ENCODE measurements around the gene KLHL35.

KLHL35 gene

GRCh38 chr11:75462117-75462653 is 29.2 kb upstream of the KLHL35 start:
- Histone ChIP-seq H4K20me1 (ENCODE audit: control insufficient read depth, insufficient read depth, low read depth, low read length) (no peaks in the 10 kb centered on the region), H3K36me3 (ENCODE audit: control insufficient read depth, low read length) (no peaks in the 10 kb centered on the region), H3K4me3 (ENCODE audit: low read length) (no peak overlapping the region), H3K79me2 (ENCODE audit: control insufficient read depth, low read length) (no peaks in the 10 kb centered on the region), H3K9me2 (replicated peaks; ENCODE audit: control insufficient read depth, low read length) (no peaks in the 10 kb centered on the region), H3K27me3 (ENCODE audit: control insufficient read depth, low read length) (no peaks in the 10 kb centered on the region), H3F3A (ENCODE audit: control insufficient read depth, insufficient read depth) (no peaks in the 10 kb centered on the region), H3K27ac (ENCODE audit: low read depth, low read length) (no peak overlapping the region), H3K4me1 (ENCODE audit: control insufficient read depth, low read length) (no peaks in the 10 kb centered on the region), H3K9me3 (ENCODE audit: control insufficient read depth, insufficient read depth, low read length) (no peaks in the 10 kb centered on the region), H3K4me2 (ENCODE audit: low read length) (no peak overlapping the region)
- TF ChIP-seq CTCF (IDR thresholded peaks at IDR 0.05; ENCODE audit: low read depth, low read length, poor library complexity, severe bottlenecking) = no peak
- no peak for TF ChIP-seq EZH2phosphoT487 (IDR thresholded peaks at IDR 0.05; ENCODE audit: borderline replicate concordance, low read length)

GRCh38 chr11:75461151-75461550 is 28.1 kb upstream of the KLHL35 start:
- no peaks in the 10 kb centered on the region for H3K79me2 ChIP-seq (ENCODE audit: control insufficient read depth, low read length)
- no peak overlapping the region for H3K4me3 ChIP-seq (ENCODE audit: low read length)
- H3K27ac ChIP-seq (ENCODE audit: low read depth, low read length) = no peak overlapping the region
- no peaks in the 10 kb centered on the region for H3K9me2 ChIP-seq (replicated peaks; ENCODE audit: control insufficient read depth, low read length)
- H3K4me1 ChIP-seq (ENCODE audit: control insufficient read depth, low read length) = no peaks in the 10 kb centered on the region
- no peak overlapping the region for H3K4me2 ChIP-seq (ENCODE audit: low read length)
- no peaks in the 10 kb centered on the region for H4K20me1 ChIP-seq (ENCODE audit: control insufficient read depth, insufficient read depth, low read depth, low read length)
- no peaks in the 10 kb centered on the region for H3K36me3 ChIP-seq (ENCODE audit: control insufficient read depth, low read length)
- H3K27me3 ChIP-seq (ENCODE audit: control insufficient read depth, low read length) = no peaks in the 10 kb centered on the region
- no peaks in the 10 kb centered on the region for H3K9me3 ChIP-seq (ENCODE audit: control insufficient read depth, insufficient read depth, low read length)
- no peak for TF ChIP-seq EZH2phosphoT487 (IDR thresholded peaks at IDR 0.05; ENCODE audit: borderline replicate concordance, low read length)
- no peak for TF ChIP-seq CTCF (IDR thresholded peaks at IDR 0.05; ENCODE audit: low read depth, low read length, poor library complexity, severe bottlenecking)
- no peaks in the 10 kb centered on the region for H3F3A ChIP-seq (ENCODE audit: control insufficient read depth, insufficient read depth)

- Histone ChIP-seq H3K4me3 (ENCODE audit: low read length) (no peak overlapping the region), H3K9me2 (replicated peaks; ENCODE audit: control insufficient read depth, low read length) (no peaks in the 10 kb centered on the region), H3K4me2 (ENCODE audit: low read length) (no peak overlapping the region), H3K4me1 (ENCODE audit: control insufficient read depth, low read length) (no peaks in the 10 kb centered on the region), H4K20me1 (ENCODE audit: control insufficient read depth, insufficient read depth, low read depth, low read length) (no peaks in the 10 kb centered on the region), H3K79me2 (ENCODE audit: control insufficient read depth, low read length) (no peaks in the 10 kb centered on the region), H3K36me3 (ENCODE audit: control insufficient read depth, low read length) (no peaks in the 10 kb centered on the region), H3K27ac (ENCODE audit: low read depth, low read length) (no peak overlapping the region), H3K9me3 (ENCODE audit: control insufficient read depth, insufficient read depth, low read length) (no peaks in the 10 kb centered on the region), H3K27me3 (ENCODE audit: control insufficient read depth, low read length) (no peaks in the 10 kb centered on the region), H3F3A (ENCODE audit: control insufficient read depth, insufficient read depth) (no peaks in the 10 kb centered on the region)
- TF ChIP-seq CTCF (IDR thresholded peaks at IDR 0.05; ENCODE audit: low read depth, low read length, poor library complexity, severe bottlenecking) (no peak), EZH2phosphoT487 (IDR thresholded peaks at IDR 0.05; ENCODE audit: borderline replicate concordance, low read length) (no peak)
Measured at GRCh38 chr11:75456596-75457183, 23.7 kb upstream of the KLHL35 start.
